ENCODE data around the gene ESPNL.
A peak's percentile ranks its signal among the peaks of the same experiment; 100 is the strongest.
"Not testable (repeated sequence)": the region's sequence is repeated elsewhere in the genome, so short reads cannot be mapped to it uniquely, and the experiment has no call there.

Gene ESPNL

DNA sequence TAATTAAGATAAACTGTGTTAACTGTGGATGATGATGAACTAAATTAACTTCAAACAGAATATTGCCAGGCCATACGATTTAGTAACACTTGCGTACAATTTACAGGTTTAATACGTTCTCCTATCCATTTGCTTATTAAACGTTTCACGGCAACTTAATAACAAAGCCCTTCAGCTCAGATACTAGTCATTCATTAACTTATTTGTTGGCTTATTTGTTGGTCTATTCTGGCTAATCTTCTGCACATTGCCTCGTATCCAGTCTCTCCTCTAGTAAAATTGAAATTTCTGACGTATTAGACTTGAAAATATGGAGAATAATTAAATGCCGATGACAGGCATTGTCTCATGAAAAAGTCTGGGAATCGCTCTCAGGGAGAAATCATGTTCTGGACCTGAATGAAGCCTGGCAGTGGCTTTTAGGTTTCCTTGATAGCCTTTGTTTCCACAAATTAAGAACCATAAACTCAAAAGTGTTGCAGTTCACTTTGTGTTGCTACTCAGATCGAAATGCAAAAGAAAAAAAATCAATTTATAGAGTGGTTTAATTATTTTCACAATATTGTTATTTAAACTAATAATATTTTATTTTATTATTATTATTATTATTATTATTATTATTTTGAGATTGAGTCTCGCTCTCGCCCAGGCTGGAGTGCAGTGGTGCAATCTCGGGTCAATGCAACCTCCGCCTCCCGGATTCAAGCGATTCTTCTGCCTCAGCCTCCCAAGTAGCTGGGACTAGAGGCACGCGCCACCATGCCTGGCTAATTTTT, 34.9 kb upstream of the ESPNL start:
- Mint-ChIP-seq H3K4me3 (no peak overlapping the region), H3K36me3 (ENCODE audit: low read depth) (peaks cover 88% of the 10 kb centered on the region), H3K4me1 (ENCODE audit: low read depth) (peaks cover 78% of the 10 kb centered on the region), H3K27me3 (no peaks in the 10 kb centered on the region), H3K9me3 (peaks cover 16% of the 10 kb centered on the region), H3K27ac (no peak overlapping the region)
- no peak for DNase-seq

DNA sequence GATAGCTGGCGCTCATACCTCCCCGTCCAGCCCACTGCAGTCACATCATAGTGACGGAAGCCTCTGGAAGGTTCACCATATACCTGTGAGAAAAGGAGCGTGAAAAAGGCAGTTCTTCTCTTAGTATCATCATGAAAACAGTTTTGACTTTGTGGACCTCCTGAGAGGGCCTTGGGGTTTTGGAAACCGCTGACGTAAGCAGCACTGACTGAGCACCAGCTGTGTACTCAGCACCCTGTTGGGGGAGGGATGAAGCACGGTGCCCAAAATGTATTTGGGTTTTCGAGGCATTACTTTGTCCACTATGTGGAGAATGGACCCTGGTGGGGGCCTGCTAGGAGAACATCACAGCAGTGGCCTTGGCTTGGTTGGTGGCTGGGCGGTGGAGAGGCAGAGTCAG, 33.9 kb upstream of the ESPNL start:
- peaks cover 95% of the 10 kb centered on the region for H3K36me3 Mint-ChIP-seq (ENCODE audit: low read depth)
- peak overlapping the region; percentile 3 for H3K4me3 Mint-ChIP-seq
- H3K27ac Mint-ChIP-seq: peak overlapping the region; percentile 87
- H3K4me1 Mint-ChIP-seq (ENCODE audit: low read depth): peaks cover 78% of the 10 kb centered on the region
- no peak for DNase-seq
- H3K9me3 Mint-ChIP-seq: peaks cover 16% of the 10 kb centered on the region
- no peaks in the 10 kb centered on the region for H3K27me3 Mint-ChIP-seq

- H3K27ac Mint-ChIP-seq: peak overlapping the region; percentile 87
- peak overlapping the region; percentile 3 for H3K4me3 Mint-ChIP-seq
- peak; percentile 37 for DNase-seq
- peaks cover 16% of the 10 kb centered on the region for H3K9me3 Mint-ChIP-seq
- H3K4me1 Mint-ChIP-seq (ENCODE audit: low read depth): peaks cover 76% of the 10 kb centered on the region
- peaks cover 95% of the 10 kb centered on the region for H3K36me3 Mint-ChIP-seq (ENCODE audit: low read depth)
- H3K27me3 Mint-ChIP-seq: not testable (repeated sequence)
Measured at GRCh38 chr2:238066718-238067117, 33.4 kb upstream of the ESPNL start.

DNA sequence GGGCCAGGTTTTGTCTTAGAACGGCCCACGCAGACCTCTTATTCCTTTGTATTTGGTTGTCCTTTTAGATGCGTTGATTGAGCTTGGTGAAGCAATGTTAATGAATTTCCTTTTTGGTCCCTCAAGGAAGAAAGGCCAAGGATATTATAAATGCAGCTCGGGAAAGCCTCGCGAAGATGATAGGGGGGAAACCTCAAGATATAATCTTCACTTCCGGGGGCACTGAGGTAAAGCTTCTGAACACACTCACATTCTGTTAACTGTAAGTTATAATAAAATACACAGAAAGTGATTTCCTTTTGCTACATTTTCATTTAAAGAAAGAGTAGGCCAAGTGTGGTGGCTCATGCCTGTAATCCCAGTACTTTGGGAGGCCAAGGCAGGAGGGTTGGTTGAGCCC, 32.2 kb upstream of the ESPNL start:
- Mint-ChIP-seq H3K27me3 (no peaks in the 10 kb centered on the region), H3K36me3 (ENCODE audit: low read depth) (peaks cover 97% of the 10 kb centered on the region), H3K4me3 (peak overlapping the region; percentile 15), H3K9me3 (peaks cover 19% of the 10 kb centered on the region), H3K27ac (peak overlapping the region; percentile 59), H3K4me1 (ENCODE audit: low read depth) (peaks cover 71% of the 10 kb centered on the region)
- DNase-seq: no peak

DNA sequence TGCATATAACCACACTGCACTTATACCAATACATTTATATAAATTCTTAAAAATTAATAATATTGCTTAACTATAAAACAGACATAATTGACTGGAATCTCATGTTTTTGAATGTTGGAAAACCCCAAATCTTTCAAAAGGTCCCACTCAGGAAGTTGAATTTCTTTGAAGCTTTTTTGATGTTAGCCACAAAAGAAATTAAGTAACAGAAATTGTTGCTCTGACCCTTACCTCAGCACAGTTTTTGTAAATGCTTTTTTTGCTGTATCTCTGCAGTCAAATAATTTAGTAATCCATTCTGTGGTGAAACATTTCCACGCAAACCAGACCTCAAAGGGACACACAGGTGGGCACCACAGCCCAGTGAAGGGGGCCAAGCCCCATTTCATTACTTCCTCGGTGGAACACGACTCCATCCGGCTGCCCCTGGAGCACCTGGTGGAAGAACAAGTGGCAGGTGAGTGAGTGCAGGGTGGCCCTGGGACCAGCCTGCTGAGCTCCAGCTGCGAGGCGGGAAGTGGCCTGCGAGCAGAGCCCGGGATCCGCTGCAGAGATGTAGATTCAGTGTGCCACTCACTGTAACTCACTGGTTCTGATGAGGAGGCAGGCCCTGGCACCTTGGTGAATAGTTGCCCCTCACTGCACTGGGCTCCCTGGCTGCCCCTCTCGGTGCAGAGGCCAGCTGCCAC, 31.0 kb upstream of the ESPNL start:
- Mint-ChIP-seq H3K36me3 (ENCODE audit: low read depth) (peaks cover 96% of the 10 kb centered on the region), H3K9me3 (peaks cover 21% of the 10 kb centered on the region), H3K4me3 (no peak overlapping the region), H3K27me3 (no peaks in the 10 kb centered on the region), H3K27ac (peak overlapping the region; percentile 82), H3K4me1 (ENCODE audit: low read depth) (peaks cover 60% of the 10 kb centered on the region)
- DNase-seq: no peak

DNA sequence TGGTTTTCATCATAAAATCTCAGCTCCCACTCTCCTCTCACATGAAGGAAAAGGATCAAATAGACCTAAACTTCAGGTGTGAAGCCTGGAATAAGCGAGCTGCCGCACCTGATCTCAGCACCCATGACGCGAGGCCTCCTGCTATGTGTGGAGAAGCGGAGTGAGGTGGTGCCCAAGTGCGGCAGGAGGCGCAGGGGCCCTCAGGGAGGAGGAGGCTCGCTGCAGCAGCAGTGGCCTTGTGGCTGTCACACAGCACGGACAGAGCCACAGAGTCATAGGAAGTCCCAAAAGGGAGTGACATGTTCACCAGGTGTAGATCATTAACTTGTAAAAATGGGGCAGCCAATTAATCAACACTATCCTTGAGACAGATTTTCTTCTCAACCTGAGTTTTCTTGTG, 30.3 kb upstream of the ESPNL start:
- H3K4me3 Mint-ChIP-seq: no peak overlapping the region
- no peak for DNase-seq
- H3K36me3 Mint-ChIP-seq (ENCODE audit: low read depth): peaks cover 96% of the 10 kb centered on the region
- H3K27me3 Mint-ChIP-seq: no peaks in the 10 kb centered on the region
- H3K9me3 Mint-ChIP-seq: peaks cover 21% of the 10 kb centered on the region
- peaks cover 58% of the 10 kb centered on the region for H3K4me1 Mint-ChIP-seq (ENCODE audit: low read depth)
- peak overlapping the region; percentile 74 for H3K27ac Mint-ChIP-seq

DNA sequence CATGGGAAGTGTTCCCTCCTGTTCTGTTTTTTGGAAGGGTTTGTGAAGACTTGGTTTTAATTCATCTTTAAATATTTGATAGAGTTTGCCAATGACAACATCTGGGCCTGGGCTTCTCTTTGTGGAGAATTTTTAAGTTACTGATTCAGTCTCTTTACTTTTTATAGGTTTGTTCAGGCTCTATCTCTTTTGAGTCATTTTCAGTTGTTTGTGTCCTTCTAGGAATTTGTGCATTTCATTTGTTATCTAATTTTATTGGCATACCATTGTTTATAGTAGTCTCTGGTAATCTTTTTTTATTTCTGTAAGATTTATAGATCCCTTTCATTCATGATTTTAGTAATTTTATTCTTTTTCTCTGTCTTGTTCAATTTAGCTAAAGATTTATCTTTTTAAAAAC, 24.7 kb upstream of the ESPNL start:
- Mint-ChIP-seq H3K4me1 (ENCODE audit: low read depth) (peaks cover 20% of the 10 kb centered on the region), H3K27me3 (no peaks in the 10 kb centered on the region), H3K4me3 (no peak overlapping the region), H3K36me3 (ENCODE audit: low read depth) (peaks cover 97% of the 10 kb centered on the region), H3K9me3 (peaks cover 5% of the 10 kb centered on the region), H3K27ac (no peak overlapping the region)
- DNase-seq: no peak

DNA sequence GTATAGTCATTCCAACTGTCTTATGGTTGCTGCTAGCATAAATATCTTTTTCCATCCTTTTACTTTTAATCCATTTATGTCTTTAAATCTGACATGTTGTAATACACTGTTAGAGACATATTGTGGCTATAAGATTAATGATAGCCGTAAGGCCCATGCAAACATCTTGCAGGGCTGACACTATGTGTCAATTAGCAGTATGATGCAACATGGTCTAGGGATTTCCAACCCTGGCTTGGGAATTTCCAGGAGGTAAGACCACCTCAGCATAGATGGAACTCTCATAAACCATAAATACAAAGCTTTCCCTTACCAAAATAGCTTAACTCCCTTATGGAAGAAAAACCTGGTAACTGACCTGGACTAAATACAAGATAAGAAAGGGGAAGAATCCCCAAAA, 22.8 kb upstream of the ESPNL start:
- H3K27ac Mint-ChIP-seq: no peak overlapping the region
- peaks cover 16% of the 10 kb centered on the region for H3K4me1 Mint-ChIP-seq (ENCODE audit: low read depth)
- H3K36me3 Mint-ChIP-seq (ENCODE audit: low read depth): peaks cover 97% of the 10 kb centered on the region
- H3K27me3 Mint-ChIP-seq: no peaks in the 10 kb centered on the region
- DNase-seq: no peak
- H3K4me3 Mint-ChIP-seq: no peak overlapping the region
- H3K9me3 Mint-ChIP-seq: peaks cover 5% of the 10 kb centered on the region

GRCh38 chr2:238079874-238080327, 20.2 kb upstream of the ESPNL start:
- Mint-ChIP-seq H3K9me3 (no peaks in the 10 kb centered on the region), H3K27me3 (no peaks in the 10 kb centered on the region), H3K4me3 (no peak overlapping the region), H3K27ac (no peak overlapping the region), H3K4me1 (ENCODE audit: low read depth) (peaks cover 8% of the 10 kb centered on the region), H3K36me3 (ENCODE audit: low read depth) (peaks cover 95% of the 10 kb centered on the region)
- DNase-seq: no peak

- DNase-seq: no peak
- Mint-ChIP-seq H3K27me3 (no peaks in the 10 kb centered on the region), H3K27ac (no peak overlapping the region), H3K4me1 (ENCODE audit: low read depth) (peaks cover 7% of the 10 kb centered on the region), H3K36me3 (ENCODE audit: low read depth) (peaks cover 95% of the 10 kb centered on the region), H3K9me3 (no peaks in the 10 kb centered on the region), H3K4me3 (no peak overlapping the region)
Measured at GRCh38 chr2:238080518-238080917, 19.6 kb upstream of the ESPNL start.

- peaks cover 7% of the 10 kb centered on the region for H3K4me1 Mint-ChIP-seq (ENCODE audit: low read depth)
Measured at GRCh38 chr2:238081150-238081549, 19.0 kb upstream of the ESPNL start.

GRCh38 chr2:238081561-238081960, 18.6 kb upstream of the ESPNL start:
- Mint-ChIP-seq H3K36me3 (ENCODE audit: low read depth) (peaks cover 95% of the 10 kb centered on the region), H3K4me1 (ENCODE audit: low read depth) (peaks cover 5% of the 10 kb centered on the region), H3K4me3 (no peak overlapping the region), H3K9me3 (no peaks in the 10 kb centered on the region), H3K27me3 (no peaks in the 10 kb centered on the region), H3K27ac (no peak overlapping the region)
- no peak for DNase-seq

More at GRCh38 chr2:238081150-238081549, 19.0 kb upstream of the ESPNL start:
- DNase-seq: no peak
- no peak overlapping the region for H3K27ac Mint-ChIP-seq
- H3K4me3 Mint-ChIP-seq: no peak overlapping the region
- H3K36me3 Mint-ChIP-seq (ENCODE audit: low read depth): peaks cover 95% of the 10 kb centered on the region
- H3K9me3 Mint-ChIP-seq: no peaks in the 10 kb centered on the region
- no peaks in the 10 kb centered on the region for H3K27me3 Mint-ChIP-seq

- H3K27ac Mint-ChIP-seq: no peak overlapping the region
- DNase-seq: no peak
- peaks cover 2% of the 10 kb centered on the region for H3K4me1 Mint-ChIP-seq (ENCODE audit: low read depth)
- H3K9me3 Mint-ChIP-seq: no peaks in the 10 kb centered on the region
- H3K4me3 Mint-ChIP-seq: no peak overlapping the region
- no peaks in the 10 kb centered on the region for H3K27me3 Mint-ChIP-seq
- H3K36me3 Mint-ChIP-seq (ENCODE audit: low read depth): peaks cover 94% of the 10 kb centered on the region
Measured at GRCh38 chr2:238082151-238082550, 18.0 kb upstream of the ESPNL start.

GRCh38 chr2:238082827-238083226, 17.3 kb upstream of the ESPNL start:
- H3K27me3 Mint-ChIP-seq: no peaks in the 10 kb centered on the region
- no peak overlapping the region for H3K27ac Mint-ChIP-seq
- H3K9me3 Mint-ChIP-seq: no peaks in the 10 kb centered on the region
- no peak for DNase-seq
- no peaks in the 10 kb centered on the region for H3K4me1 Mint-ChIP-seq (ENCODE audit: low read depth)
- peaks cover 94% of the 10 kb centered on the region for H3K36me3 Mint-ChIP-seq (ENCODE audit: low read depth)
- no peak overlapping the region for H3K4me3 Mint-ChIP-seq

GRCh38 chr2:238083919-238084318, 16.2 kb upstream of the ESPNL start:
- Mint-ChIP-seq H3K4me1 (ENCODE audit: low read depth) (no peaks in the 10 kb centered on the region), H3K27me3 (no peaks in the 10 kb centered on the region), H3K4me3 (no peak overlapping the region), H3K36me3 (ENCODE audit: low read depth) (peaks cover 94% of the 10 kb centered on the region), H3K9me3 (no peaks in the 10 kb centered on the region), H3K27ac (no peak overlapping the region)
- no peak for DNase-seq
